GM18519 (cell line): ENCODE results near the gene CIAO2A.
A peak's percentile ranks its signal among the peaks of the same experiment; 100 is the strongest.
"Not testable (repeated sequence)": the region's sequence is repeated elsewhere in the genome, so short reads cannot be mapped to it uniquely, and the experiment has no call there.

Experiments
- ATAC-seq: cut with Tn5 transposase; IDR thresholded peaks from one replicate; pipeline ENCODE4 v1.9.1; 2021; ENCODE audit warnings: mild to moderate bottlenecking, moderate library complexity; ENCODE audit not compliant: unreplicated experiment, low FRiP score

Gene CIAO2A

DNA sequence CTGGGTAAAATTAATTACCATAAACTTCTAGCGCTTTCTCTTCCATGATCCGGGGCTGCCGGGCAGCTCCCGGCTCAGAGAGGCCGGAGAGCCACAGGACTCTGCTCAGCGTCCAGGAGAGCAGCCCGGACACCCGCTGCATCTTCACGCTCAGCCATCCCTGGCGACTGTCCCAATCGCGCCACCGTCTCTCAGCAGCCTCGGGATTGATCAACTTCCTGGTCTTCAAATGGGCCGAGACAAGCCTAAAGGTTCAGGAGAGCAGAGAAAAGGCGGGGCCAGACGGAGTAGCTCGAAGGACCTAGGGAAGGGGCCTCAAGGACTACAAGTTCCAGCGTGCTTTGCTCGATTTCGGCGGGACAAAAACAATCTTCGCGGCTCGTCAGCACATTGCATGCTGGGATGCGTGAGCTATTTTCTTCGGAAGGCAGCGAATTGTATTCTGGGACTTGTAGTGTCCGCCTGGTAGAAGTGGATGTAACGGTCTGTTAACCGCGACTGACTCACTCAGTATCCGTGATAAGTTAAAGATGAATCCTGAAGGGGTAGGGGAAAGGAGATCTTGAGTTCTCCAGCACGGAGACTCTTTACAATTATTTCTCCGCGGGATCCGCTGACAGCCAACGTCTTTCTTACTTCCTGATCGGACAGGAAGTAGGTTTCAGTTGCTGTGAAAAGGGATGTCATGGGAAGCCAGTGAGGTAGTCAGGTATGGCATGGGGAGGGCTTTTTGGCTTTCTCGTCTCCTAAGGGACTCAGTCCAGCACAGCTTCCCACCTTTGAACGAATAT lies at the start of gene CIAO2A:
Gene CIAO2A (minus strand): TSS at position 212 of the 791 bp plus-strand sequence. CDS start 70 bp downstream, at position 142.
- ATAC-seq = peak; percentile 48

GRCh38 chr15:64143276-64143675 lies 49.6 kb upstream of the CIAO2A start:
- ATAC-seq = no peak

- ATAC-seq = no peak
Measured at GRCh38 chr15:64141798-64142512, 48.3 kb upstream of the CIAO2A start.

GRCh38 chr15:64138331-64138941 lies 44.8 kb upstream of the CIAO2A start:
- no peak for ATAC-seq

DNA sequence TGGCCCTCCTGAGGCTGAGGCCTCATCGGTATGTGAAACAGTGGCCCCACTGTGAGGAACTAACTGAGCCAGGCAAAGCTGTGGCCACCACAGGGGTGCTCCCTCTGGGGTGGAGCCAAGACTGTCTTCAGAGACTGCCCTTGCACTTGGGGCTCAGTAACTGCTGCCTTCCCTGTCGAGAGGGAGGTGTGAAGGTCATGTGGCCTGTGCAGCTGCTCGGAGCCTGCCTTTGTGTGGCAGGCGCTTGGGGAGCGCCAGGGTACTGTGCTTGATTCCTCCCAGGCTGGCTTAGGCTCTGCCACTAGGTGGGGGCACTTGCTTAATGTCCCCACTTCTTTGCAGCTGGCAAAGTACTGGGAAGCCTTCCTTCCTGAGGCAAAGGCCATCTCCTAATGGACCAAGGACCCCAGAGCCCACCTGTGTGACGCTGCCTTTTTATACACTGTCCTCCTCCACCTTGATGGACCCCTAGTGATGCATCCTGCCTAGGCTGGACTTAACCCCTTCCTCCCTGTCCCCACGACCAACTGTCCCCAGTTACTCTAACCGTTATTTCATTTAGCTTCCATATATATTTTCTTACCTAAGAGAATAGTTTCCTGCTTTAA lies 43.7 kb upstream of the CIAO2A start:
- no peak for ATAC-seq

DNA sequence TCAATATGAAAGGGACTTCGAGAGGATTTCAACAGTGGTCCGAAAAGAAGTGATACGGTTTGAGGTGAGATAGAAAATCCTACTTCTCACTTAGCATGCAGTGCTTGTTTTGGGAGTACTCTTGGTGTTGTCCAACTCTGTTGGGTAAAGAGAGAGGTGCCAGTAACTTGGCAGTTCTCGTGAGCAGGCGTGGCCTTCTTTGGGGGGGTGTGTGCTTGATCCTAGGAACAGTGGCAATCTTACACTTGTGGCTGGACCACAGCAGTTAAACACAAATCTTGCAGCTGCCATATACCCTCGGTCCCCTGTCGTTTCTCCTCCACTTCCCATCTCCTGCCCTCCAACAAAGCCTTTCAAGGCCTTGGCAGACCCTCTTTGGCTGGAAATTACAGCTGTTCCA lies 42.7 kb upstream of the CIAO2A start:
- ATAC-seq = no peak

DNA sequence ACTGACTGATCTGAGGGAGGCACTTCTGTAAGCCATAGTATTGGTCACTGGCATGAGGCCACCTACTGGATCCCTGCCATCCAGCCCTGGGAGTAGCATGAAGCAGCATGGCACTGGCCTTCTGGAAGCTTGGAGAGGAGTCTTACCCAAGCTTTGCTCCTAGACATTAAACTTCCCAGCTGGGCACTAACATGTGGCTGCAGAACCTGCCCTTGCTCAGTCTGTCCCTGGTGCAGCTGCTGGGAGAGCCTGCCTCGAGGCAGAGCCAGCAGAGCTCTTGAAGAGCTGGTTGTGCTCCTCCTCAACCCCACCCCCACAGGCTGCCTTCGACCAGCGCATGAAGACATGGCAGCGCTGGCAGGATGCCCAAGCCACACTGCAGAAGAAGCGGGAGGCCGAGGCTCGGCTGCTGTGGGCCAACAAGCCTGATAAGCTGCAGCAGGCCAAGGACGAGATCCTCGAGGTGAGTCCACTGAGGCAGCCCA lies 40.7 kb upstream of the CIAO2A start:
- no peak for ATAC-seq

DNA sequence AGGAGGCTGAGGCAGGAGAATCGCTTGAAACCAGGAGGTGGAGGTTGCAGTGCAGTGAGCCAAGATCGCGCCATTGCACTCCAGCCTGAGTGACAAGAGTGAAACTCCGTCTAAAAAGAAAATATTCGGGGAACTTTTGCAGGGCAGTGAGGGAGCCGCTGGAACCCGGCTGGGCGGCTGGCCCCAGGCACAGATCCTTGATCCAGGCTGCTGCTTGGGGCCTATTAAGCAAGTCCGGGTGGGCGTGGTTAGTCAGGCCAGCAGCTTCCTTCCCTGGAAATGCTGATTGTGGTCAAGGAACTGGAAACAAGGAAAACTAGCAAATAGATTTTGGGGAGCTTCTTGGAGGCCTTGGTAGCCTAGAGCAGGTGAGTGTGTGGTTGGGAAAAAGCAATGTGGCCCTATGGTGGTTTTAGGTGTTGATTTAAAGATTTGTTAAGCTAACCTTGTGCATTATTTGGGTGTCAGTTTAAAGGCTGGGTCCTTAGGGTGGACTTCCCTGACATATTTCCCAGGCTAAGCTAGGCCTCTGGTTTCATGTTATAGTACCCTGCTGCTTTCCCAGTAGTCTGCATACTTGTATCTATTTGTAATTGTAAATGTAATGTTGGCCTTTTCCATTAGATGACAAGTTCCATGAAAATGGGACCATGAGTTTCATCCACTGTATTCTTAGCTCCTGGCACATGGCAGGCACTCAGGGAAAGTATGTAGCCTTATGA lies 40.1 kb upstream of the CIAO2A start:
- no peak for ATAC-seq

DNA sequence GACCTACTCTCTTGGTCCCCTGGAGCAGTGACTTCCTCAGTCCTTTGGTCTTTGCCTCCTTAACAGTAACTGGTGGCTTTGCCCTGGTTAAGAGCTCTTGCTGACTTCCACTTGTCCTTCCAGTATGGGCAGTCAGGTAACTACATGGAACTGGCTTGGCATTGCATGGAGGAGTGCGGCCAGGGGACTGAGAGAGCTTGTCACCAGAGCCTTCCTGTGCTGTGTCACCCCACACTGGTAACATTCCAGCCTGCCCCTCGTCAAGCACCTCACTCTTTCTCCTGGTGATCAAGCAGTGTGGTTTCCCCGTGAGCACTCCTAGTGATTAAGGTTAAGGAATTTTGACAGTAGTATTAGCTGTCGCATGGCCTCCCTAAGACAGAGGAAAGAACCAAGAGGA lies 38.6 kb upstream of the CIAO2A start:
- no peak for ATAC-seq

- no peak for ATAC-seq
Measured at GRCh38 chr15:64131547-64131946, 37.9 kb upstream of the CIAO2A start.

- ATAC-seq = no peak
Measured at GRCh38 chr15:64130159-64130558, 36.5 kb upstream of the CIAO2A start.

DNA sequence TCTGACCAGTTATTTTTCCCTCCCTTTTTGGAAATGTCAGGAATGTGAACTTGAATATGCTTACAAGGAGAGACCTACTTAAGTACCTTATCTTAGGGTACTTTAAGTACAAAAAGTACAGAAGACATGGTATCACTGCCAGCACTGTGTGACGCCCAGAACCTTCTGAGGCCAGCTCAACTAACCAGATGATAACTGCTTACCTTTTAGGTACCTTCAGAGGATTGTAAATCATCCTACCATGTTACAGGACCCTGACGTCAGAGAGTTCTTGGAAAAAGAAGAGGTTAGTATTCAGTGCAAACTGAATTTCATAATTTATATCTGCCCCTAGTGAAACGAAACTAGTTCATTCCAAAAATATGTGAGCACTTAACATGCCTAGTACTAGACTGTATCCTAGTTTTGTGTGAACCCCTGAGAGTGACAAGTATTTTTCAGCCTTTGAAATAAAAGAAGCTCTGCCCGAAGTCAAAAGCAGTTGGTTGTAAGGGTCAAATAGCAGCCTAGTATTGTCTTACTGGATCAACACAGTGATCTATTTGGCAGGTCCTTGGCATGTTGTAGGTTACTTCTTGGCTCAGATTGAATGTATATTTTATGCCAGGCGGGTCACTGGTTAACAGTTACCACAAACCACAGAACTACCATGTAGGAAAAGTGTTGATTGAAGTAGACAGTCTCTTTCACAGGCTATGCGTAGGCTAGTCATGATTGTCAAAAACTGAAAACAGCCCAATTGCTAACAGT lies 34.1 kb upstream of the CIAO2A start:
- ATAC-seq = no peak

DNA sequence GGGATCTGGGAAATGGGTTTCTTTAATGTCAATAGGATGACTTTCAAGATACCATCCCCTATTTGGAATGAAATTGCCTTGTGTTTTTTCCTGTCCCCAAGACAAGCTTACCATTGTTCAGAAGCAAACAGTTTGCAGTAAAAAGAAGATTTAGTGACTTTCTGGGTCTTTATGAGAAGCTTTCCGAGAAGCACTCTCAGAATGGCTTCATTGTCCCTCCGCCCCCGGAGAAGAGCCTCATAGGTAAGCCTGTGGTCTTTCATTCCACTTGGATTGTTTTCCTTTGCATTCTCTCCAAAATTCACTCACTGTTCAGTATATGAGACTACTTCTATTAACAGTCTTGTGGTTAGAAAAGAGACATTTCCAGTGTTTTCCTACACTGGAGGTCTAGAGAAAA lies 32.3 kb upstream of the CIAO2A start:
- ATAC-seq = no peak

DNA sequence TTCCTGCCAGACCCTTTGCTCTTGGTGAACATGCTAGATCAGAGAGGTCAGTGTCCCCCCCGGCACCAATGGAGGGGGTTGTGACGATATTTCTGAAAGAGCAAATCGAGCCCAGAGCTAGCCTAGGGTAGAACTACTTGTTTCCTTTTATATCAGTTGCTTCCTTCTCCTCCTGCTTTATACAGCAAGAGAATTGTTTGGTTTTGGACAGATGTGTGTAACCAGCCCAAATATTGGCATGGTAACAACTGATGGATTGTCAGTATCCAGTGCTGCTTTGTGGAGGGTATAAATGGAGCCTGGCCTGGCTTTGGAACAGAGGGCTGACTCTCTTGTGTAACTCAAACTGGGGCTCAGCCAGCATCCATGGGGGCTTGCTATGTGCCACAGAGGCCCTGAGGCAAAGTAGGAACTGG lies 29.3 kb upstream of the CIAO2A start:
- no peak for ATAC-seq

DNA sequence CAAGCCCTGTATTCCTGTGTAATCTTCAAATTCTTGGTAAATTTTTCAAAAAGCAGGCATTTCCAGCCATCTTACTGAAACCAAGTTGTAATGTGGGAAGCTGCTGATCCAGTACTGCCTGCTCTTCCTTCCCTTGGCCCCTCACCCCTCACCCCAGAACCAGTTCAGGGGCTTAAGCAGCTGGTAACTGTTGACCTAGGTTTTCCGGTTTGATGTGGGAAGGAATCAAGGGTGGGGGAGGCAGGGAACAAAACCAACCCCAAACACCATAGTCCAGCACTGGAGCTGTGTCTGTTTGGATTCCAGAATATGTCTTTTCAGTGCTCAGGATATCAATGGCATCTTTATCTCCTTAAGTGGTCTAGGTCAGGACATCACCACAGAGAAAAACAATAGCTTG lies 28.8 kb upstream of the CIAO2A start:
- ATAC-seq = no peak

- ATAC-seq = no peak
Measured at GRCh38 chr15:64121614-64122013, 28.0 kb upstream of the CIAO2A start.

GRCh38 chr15:64120322-64120721 lies 26.7 kb upstream of the CIAO2A start:
- ATAC-seq = not testable (repeated sequence)

DNA sequence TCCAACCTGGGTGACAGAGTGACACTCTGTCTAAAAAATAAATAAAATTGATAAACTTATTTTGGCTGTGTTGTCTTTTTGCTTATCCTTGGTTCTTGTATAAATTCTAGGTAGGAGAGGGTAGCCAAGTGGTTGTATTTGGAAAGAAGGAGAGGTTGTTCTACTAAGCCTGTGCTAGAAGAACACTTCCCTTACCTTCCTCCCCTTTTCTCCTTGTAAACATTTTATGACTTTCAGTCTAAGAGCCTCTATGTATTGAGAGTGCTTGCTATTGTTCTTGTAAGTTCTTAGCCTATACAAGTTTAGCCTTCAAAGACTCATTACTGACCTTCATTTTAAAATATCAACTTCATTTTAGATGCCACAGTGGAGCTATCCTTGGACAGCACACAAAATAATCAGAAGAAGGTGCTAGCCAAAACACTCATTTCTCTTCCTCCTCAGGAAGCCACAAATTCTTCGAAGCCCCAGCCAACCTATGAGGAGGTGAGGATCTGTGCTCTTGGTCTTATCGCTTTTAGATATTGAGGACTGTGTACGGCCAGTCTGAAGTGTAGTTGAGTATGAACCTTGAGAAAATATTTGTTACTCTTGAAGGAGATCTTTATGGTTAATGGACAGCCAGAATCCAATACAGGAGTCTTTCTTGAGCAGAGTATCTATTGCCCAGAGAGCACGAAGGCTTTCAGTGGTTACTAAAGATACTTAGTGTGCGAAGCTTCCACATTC lies 24.3 kb upstream of the CIAO2A start:
- ATAC-seq = no peak

- no peak for ATAC-seq
Measured at GRCh38 chr15:64112904-64113303, 19.3 kb upstream of the CIAO2A start.
